DMS53 treated with DMSO at 0.1 percent for 48 hours (cell line): ENCODE measurements around the gene MYO10.
"Not testable (repeated sequence)": the region's sequence is repeated elsewhere in the genome, so short reads cannot be mapped to it uniquely, and the experiment has no call there.

ENCODE experiments used
- DNase-seq: peaks from one replicate; lab custom pipeline; 2025; ENCODE audit not compliant: unreplicated experiment; lab: John Stamatoyannopoulos, UW

MYO10 gene

GRCh38 chr5:16936150-16936988, at the start of gene MYO10:
Gene MYO10 (minus strand): TSS chr5:16936288. CDS start chr5:16935808, 480 bp downstream.
- peak; percentile 75 for DNase-seq

GRCh38 chr5:16985304-16985703, 49.2 kb upstream of the MYO10 start:
- DNase-seq, result not testable (repeated sequence)

- DNase-seq, result no peak
Measured at GRCh38 chr5:16983972-16984371, 47.9 kb upstream of the MYO10 start.

GRCh38 chr5:16983022-16983639, 47.0 kb upstream of the MYO10 start:
- DNase-seq, result no peak

GRCh38 chr5:16981700-16982099, 45.6 kb upstream of the MYO10 start:
- DNase-seq, result no peak

- DNase-seq, result no peak
Measured at GRCh38 chr5:16980983-16981382, 44.9 kb upstream of the MYO10 start.

GRCh38 chr5:16978296-16978695, 42.2 kb upstream of the MYO10 start:
- DNase-seq, result no peak

- DNase-seq, result no peak
Measured at GRCh38 chr5:16976625-16977008, 40.5 kb upstream of the MYO10 start.

GRCh38 chr5:16975950-16976624, 40.0 kb upstream of the MYO10 start:
- DNase-seq, result no peak

- DNase-seq, result no peak
Measured at GRCh38 chr5:16974981-16975380, 38.9 kb upstream of the MYO10 start.

- DNase-seq, result no peak
Measured at GRCh38 chr5:16970826-16971225, 34.7 kb upstream of the MYO10 start.

GRCh38 chr5:16970260-16970659, 34.2 kb upstream of the MYO10 start:
- no peak for DNase-seq

- DNase-seq, result no peak
Measured at GRCh38 chr5:16965581-16965980, 29.5 kb upstream of the MYO10 start.

GRCh38 chr5:16963821-16964220, 27.7 kb upstream of the MYO10 start:
- no peak for DNase-seq

- DNase-seq, result no peak
Measured at GRCh38 chr5:16961131-16961530, 25.0 kb upstream of the MYO10 start.

- DNase-seq, result no peak
Measured at GRCh38 chr5:16957304-16958196, 21.5 kb upstream of the MYO10 start.

GRCh38 chr5:16953729-16954128, 17.6 kb upstream of the MYO10 start:
- no peak for DNase-seq

GRCh38 chr5:16952968-16953671, 17.0 kb upstream of the MYO10 start:
- DNase-seq, result no peak

- DNase-seq, result no peak
Measured at GRCh38 chr5:16946725-16947124, 10.6 kb upstream of the MYO10 start.

GRCh38 chr5:16944816-16945562, 8.9 kb upstream of the MYO10 start:
- DNase-seq, result no peak
